ENCODE results near the gene YWHAG. TPM values are rescaled to one million over a fixed set of nuclear protein-coding genes. Genes with fewer than 3 reads are reported as not detected.
A peak's percentile ranks its signal among the peaks of the same experiment; 100 is the strongest.

The YWHAG gene
- polyA plus RNA-seq, 6 donors from 2014 or later = 0.40 to 2.8 (median 2.2) TPM

- no peak for ATAC-seq (ENCODE audit: low read depth in 2 of 2)
- H3K27me3 Mint-ChIP-seq = peaks cover 21 to 60% (median 50%) of the 10 kb centered on the region in 3 donors
- no peak for DNase-seq
- H3K4me1 Mint-ChIP-seq = peaks cover 13 to 18% (median 17%) of the 10 kb centered on the region in 3 donors
- peaks cover 0 to 7% of the 10 kb centered on the region in 2 donors for H3K36me3 Mint-ChIP-seq
- no peak overlapping the region for H3K4me3 Mint-ChIP-seq
- H3K9me3 Mint-ChIP-seq = peaks cover 0 to 2% (median 0%) of the 10 kb centered on the region in 7 donors
- no peak overlapping the region for H3K27ac Mint-ChIP-seq
These were observed 73.0 kb downstream of the YWHAG start for GRCh38 chr7:76285604-76286374.

GRCh38 chr7:76283254-76284159 is 75.3 kb downstream of the YWHAG start:
- peaks cover 17 to 20% (median 18%) of the 10 kb centered on the region in 3 donors for H3K4me1 Mint-ChIP-seq
- peaks cover 0 to 2% (median 0%) of the 10 kb centered on the region in 7 donors for H3K9me3 Mint-ChIP-seq
- DNase-seq = no peak
- H3K27me3 Mint-ChIP-seq = peaks cover 25 to 75% (median 71%) of the 10 kb centered on the region in 3 donors
- ATAC-seq (ENCODE audit: low read depth in 2 of 2) = no peak
- H3K36me3 Mint-ChIP-seq = peaks cover 0 to 9% of the 10 kb centered on the region in 2 donors
- no peak overlapping the region for H3K27ac Mint-ChIP-seq
- H3K4me3 Mint-ChIP-seq = peak overlapping the region; percentile 59 to 80 (median 68)

GRCh38 chr7:76282344-76283253 is 76.2 kb downstream of the YWHAG start:
- peak overlapping the region; percentile 24 to 93 (median 82) for H3K4me3 Mint-ChIP-seq
- peak overlapping the region in 2 of 6 donors; percentile 51 to 59 for H3K27ac Mint-ChIP-seq
- ATAC-seq (ENCODE audit: low read depth in 2 of 2) = peak; percentile 41 to 42
- no peak for DNase-seq
- H3K36me3 Mint-ChIP-seq = peaks cover 0 to 9% of the 10 kb centered on the region in 2 donors
- H3K27me3 Mint-ChIP-seq = peaks cover 25 to 76% (median 71%) of the 10 kb centered on the region in 3 donors
- H3K9me3 Mint-ChIP-seq = peaks cover 0 to 2% (median 0%) of the 10 kb centered on the region in 7 donors
- H3K4me1 Mint-ChIP-seq = peaks cover 17 to 20% (median 18%) of the 10 kb centered on the region in 3 donors

- ATAC-seq (ENCODE audit: low read depth in 2 of 2) (no peak), DNase-seq (no peak)
- H3K4me1 Mint-ChIP-seq = peaks cover 17 to 20% (median 18%) of the 10 kb centered on the region in 3 donors
- peaks cover 0 to 2% (median 0%) of the 10 kb centered on the region in 7 donors for H3K9me3 Mint-ChIP-seq
- H3K36me3 Mint-ChIP-seq = peaks cover 0 to 9% of the 10 kb centered on the region in 2 donors
- peaks cover 27 to 82% (median 75%) of the 10 kb centered on the region in 3 donors for H3K27me3 Mint-ChIP-seq
- peak overlapping the region in 1 of 6 donors; percentile 51 for H3K27ac Mint-ChIP-seq
- H3K4me3 Mint-ChIP-seq = peak overlapping the region; percentile 24 to 93 (median 82)
These were observed 77.0 kb downstream of the YWHAG start for GRCh38 chr7:76281706-76282343.

GRCh38 chr7:76281006-76281705 is 77.6 kb downstream of the YWHAG start:
- H3K4me3 Mint-ChIP-seq = peak overlapping the region; percentile 55 to 92 (median 84)
- H3K27ac Mint-ChIP-seq = peak overlapping the region in 4 of 6 donors; percentile 24 to 71 (median 32)
- ATAC-seq (ENCODE audit: low read depth in 2 of 2) (peak; percentile 63 to 66), DNase-seq (no peak)
- H3K9me3 Mint-ChIP-seq = peaks cover 0 to 2% (median 0%) of the 10 kb centered on the region in 7 donors
- peaks cover 17 to 20% (median 18%) of the 10 kb centered on the region in 3 donors for H3K4me1 Mint-ChIP-seq
- peaks cover 0 to 9% of the 10 kb centered on the region in 2 donors for H3K36me3 Mint-ChIP-seq
- peaks cover 29 to 82% (median 73%) of the 10 kb centered on the region in 3 donors for H3K27me3 Mint-ChIP-seq

GRCh38 chr7:76280408-76280807 is 78.4 kb downstream of the YWHAG start:
- Mint-ChIP-seq H3K27me3 (peaks cover 29 to 80% (median 70%) of the 10 kb centered on the region in 3 donors), H3K9me3 (peaks cover 0 to 2% (median 0%) of the 10 kb centered on the region in 7 donors)

GRCh38 chr7:76278540-76278939 is 80.3 kb downstream of the YWHAG start:
- Mint-ChIP-seq H3K27me3 (peaks cover 20 to 61% (median 57%) of the 10 kb centered on the region in 3 donors), H3K27ac (no peak overlapping the region), H3K9me3 (peaks cover 0 to 2% (median 0%) of the 10 kb centered on the region in 7 donors), H3K4me1 (peaks cover 17 to 20% (median 17%) of the 10 kb centered on the region in 3 donors), H3K4me3 (no peak overlapping the region), H3K36me3 (peaks cover 0 to 9% of the 10 kb centered on the region in 2 donors)
- peak in 1 of 2 donors; percentile 12 for ATAC-seq (ENCODE audit: low read depth in 2 of 2)
- DNase-seq = no peak

More at GRCh38 chr7:76280408-76280807, 78.4 kb downstream of the YWHAG start:
- Mint-ChIP-seq H3K36me3 (peaks cover 0 to 9% of the 10 kb centered on the region in 2 donors), H3K4me1 (peaks cover 17 to 20% (median 18%) of the 10 kb centered on the region in 3 donors), H3K27ac (no peak overlapping the region), H3K4me3 (peak overlapping the region in 2 of 8 donors; percentile 55 to 78)
- DNase-seq (no peak), ATAC-seq (ENCODE audit: low read depth in 2 of 2) (no peak)

Other genes starting within 250 kb of the YWHAG start
- not detected for gene SRRM3, start 157.1 kb downstream of the YWHAG start, polyA plus RNA-seq (ENCODE audit: low read depth in 6 of 6)
- gene HSPB1, start 56.3 kb downstream of the YWHAG start, polyA plus RNA-seq (ENCODE audit: low read depth in 6 of 6) = 10 to 100 TPM; 24.3 to 55.2 (median 45.3) TPM
- gene SSC4D, start 50.7 kb upstream of the YWHAG start, polyA plus RNA-seq (ENCODE audit: low read depth in 6 of 6) = not detected
- 1 to 10 TPM in 5 of 6 donors, under 1 TPM in 1; 0.29 to 4.6 (median 4.0) TPM for gene ZP3, start 66.0 kb upstream of the YWHAG start, polyA plus RNA-seq (ENCODE audit: low read depth in 6 of 6)
- gene DTX2, start 102.7 kb upstream of the YWHAG start, polyA plus RNA-seq (ENCODE audit: low read depth in 6 of 6) = 10 to 100 TPM; 10.2 to 25.2 (median 13.5) TPM
- under 1 TPM in 3 of 6 donors, not detected in 3; 0.13 to 0.74 (median 0.21) TPM for gene UPK3B, start 151.6 kb upstream of the YWHAG start, polyA plus RNA-seq (ENCODE audit: low read depth in 6 of 6)
- gene SPDYE16, start 184.3 kb upstream of the YWHAG start, polyA plus RNA-seq (ENCODE audit: low read depth in 6 of 6) = under 1 TPM in 3 of 6 donors, not detected in 3; 0.08 to 0.15 (median 0.09) TPM

Data from naive B cell (primary cell).